Suprapubic skin (tissue), 4 donors: ENCODE data around the gene TCP11.
"Not testable (repeated sequence)": the region's sequence is repeated elsewhere in the genome, so short reads cannot be mapped to it uniquely, and the experiment has no call there.

Source experiments
- CTCF ChIP-seq, 2 donors: fragments of 200-600 bp in 1 of 2; fragments of 450-650 bp in 1 of 2; sonication (generic) in 1 of 2; IDR thresholded peaks; one replicate each; pipeline ENCODE4 v1.5.1; 2016 to 2019; ENCODE audit warnings: antibody characterized with exemption in 2 of 2, mild to moderate bottlenecking in 1 of 2, moderate library complexity in 1 of 2
- EP300 ChIP-seq: sonication (generic); formaldehyde crosslinking; IDR thresholded peaks from one replicate; pipeline ENCODE4 v1.6.1; 2017; ENCODE audit warnings: antibody characterized with exemption
- POLR2A ChIP-seq, 2 donors: fragments of 450-650 bp; IDR thresholded peaks; one replicate each; pipeline ENCODE4 v1.6.1; 2017; ENCODE audit warnings: antibody characterized with exemption in 2 of 2, mild to moderate bottlenecking in 2 of 2, moderate library complexity in 2 of 2
- POLR2AphosphoS5 ChIP-seq, 3 donors: sonication (generic); formaldehyde crosslinking; IDR thresholded peaks; one replicate each; pipeline ENCODE4 v1.6.1; 2017; ENCODE audit warnings: antibody characterized with exemption in 3 of 3

GRCh38 chr6:35106061-35106460, 35.1 kb downstream of the TCP11 start:
- TF ChIP-seq CTCF (IDR thresholded peaks at IDR 0.05); POLR2AphosphoS5 (IDR thresholded peaks at IDR 0.05); POLR2A (IDR thresholded peaks at IDR 0.05); EP300: not testable (repeated sequence)
